HG03439 (cell line): ENCODE measurements around the gene XIAP.
"Not testable (repeated sequence)": the region's sequence is repeated elsewhere in the genome, so short reads cannot be mapped to it uniquely, and the experiment has no call there.

Experiments
- ATAC-seq: cut with Tn5 transposase; IDR thresholded peaks from one replicate; pipeline ENCODE4 v1.9.1; 2021; ENCODE audit warnings: mild to moderate bottlenecking, moderate library complexity; ENCODE audit not compliant: unreplicated experiment

Gene XIAP

GRCh38 chrX:123859846-123860838 lies at the start of gene XIAP:
XIAP (plus strand) TSS chrX:123860053; CDS start chrX:123885663, 25,610 bp downstream.
- peak; percentile 78 for ATAC-seq

GRCh38 chrX:123814343-123814742 lies 45.5 kb upstream of the XIAP start:
- no peak for ATAC-seq

GRCh38 chrX:123814934-123815394 lies 44.9 kb upstream of the XIAP start:
- ATAC-seq = not testable (repeated sequence)

- ATAC-seq = no peak
Observed at GRCh38 chrX:123817288-123817894, 42.5 kb upstream of the XIAP start.

GRCh38 chrX:123818243-123818642 lies 41.6 kb upstream of the XIAP start:
- ATAC-seq = no peak

- ATAC-seq = no peak
Observed at GRCh38 chrX:123822965-123823364, 36.9 kb upstream of the XIAP start.

GRCh38 chrX:123830309-123830708 lies 29.5 kb upstream of the XIAP start:
- ATAC-seq = peak; percentile 63

- ATAC-seq = peak; percentile 70
Observed at GRCh38 chrX:123833387-123833786, 26.5 kb upstream of the XIAP start.

GRCh38 chrX:123834116-123834515 lies 25.7 kb upstream of the XIAP start:
- no peak for ATAC-seq

- ATAC-seq = no peak
Observed at GRCh38 chrX:123835661-123836371, 24.0 kb upstream of the XIAP start.

- ATAC-seq = not testable (repeated sequence)
Observed at GRCh38 chrX:123845129-123845528, 14.7 kb upstream of the XIAP start.

- ATAC-seq = no peak
Observed at GRCh38 chrX:123846577-123847038, 13.2 kb upstream of the XIAP start.

- no peak for ATAC-seq
Observed at GRCh38 chrX:123847056-123847455, 12.8 kb upstream of the XIAP start.

GRCh38 chrX:123849096-123849495 lies 10.8 kb upstream of the XIAP start:
- no peak for ATAC-seq

GRCh38 chrX:123849906-123850305 lies 9.9 kb upstream of the XIAP start:
- not testable (repeated sequence) for ATAC-seq

GRCh38 chrX:123851079-123851478 lies 8.8 kb upstream of the XIAP start:
- no peak for ATAC-seq

- no peak for ATAC-seq
Observed at GRCh38 chrX:123854329-123854728, 5.5 kb upstream of the XIAP start.

- no peak for ATAC-seq
Observed at GRCh38 chrX:123859409-123859845, 426 bp upstream of the XIAP start.

- no peak for ATAC-seq
Observed at GRCh38 chrX:123860983-123861382, 1.1 kb downstream of the XIAP start.

- ATAC-seq = no peak
Observed at GRCh38 chrX:123869488-123869887, 9.6 kb downstream of the XIAP start.

GRCh38 chrX:123871309-123871708 lies 11.5 kb downstream of the XIAP start:
- no peak for ATAC-seq
